ENCODE data around the gene DLG4.

DLG4 gene

DNA sequence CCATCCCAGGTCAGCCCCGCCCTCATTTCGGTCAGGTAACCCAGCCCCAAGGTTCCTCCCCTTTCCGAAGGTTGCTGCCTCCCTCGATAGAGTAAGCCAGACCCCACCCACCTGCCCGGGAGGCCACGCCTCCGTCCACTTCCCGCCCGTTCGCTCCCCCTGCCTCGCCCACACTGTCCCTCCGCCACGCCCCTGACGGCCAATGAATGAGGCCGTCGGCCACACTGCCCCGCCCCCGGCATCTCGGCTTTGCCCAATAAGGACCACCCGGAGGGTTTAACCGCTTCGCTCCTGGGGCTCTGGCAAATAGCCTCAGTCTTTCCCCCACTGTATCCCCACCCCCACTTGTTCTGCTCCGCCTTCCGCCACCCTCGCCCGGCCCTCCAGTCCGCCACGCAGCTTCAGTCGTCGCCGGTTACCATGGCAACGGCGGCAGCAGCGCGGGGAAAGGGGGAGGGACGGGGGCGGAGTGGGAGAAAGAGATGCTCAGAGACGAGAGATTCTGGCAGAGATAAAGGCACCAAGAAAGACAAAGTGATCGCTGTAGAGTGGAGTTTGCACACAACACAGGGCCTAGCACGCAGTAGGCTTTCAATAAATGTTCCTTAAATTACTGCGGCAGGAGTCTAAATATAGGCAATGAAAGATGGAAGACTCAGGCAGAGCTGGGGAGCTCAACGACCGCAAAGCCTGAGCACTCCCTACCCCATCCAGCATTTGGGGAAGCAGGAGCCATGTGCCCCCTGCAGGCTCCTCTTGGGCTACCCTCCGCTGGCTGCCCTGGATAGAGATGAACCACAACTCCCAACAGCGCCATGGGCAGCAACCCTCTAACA lies 5.1 kb downstream of the DLG4 start:
- peak; percentile 98 to 99 for DNase-seq (ENCODE audit: low read depth in 2 of 2)

DNA sequence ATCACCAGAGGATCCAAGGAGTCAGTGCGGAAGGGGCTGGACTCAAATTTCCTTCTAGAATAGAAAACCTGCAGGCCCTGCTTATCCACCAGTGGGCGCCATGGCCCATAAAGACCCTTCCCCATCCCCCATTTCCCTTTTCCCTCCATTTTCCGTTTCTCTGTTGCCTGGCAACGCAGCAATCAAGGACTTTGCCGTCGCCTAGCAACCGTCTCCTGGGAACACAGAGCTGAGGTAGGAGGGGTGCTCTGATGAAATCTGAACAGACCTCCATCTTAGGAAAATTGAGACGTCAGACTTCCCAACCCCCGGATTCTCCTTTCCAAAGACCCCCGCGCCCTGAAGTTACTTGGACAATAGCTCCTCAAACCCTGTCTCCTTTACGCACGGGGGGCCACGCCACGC lies 5.7 kb downstream of the DLG4 start:
- no peak for DNase-seq (ENCODE audit: low read depth in 2 of 2)

DNA sequence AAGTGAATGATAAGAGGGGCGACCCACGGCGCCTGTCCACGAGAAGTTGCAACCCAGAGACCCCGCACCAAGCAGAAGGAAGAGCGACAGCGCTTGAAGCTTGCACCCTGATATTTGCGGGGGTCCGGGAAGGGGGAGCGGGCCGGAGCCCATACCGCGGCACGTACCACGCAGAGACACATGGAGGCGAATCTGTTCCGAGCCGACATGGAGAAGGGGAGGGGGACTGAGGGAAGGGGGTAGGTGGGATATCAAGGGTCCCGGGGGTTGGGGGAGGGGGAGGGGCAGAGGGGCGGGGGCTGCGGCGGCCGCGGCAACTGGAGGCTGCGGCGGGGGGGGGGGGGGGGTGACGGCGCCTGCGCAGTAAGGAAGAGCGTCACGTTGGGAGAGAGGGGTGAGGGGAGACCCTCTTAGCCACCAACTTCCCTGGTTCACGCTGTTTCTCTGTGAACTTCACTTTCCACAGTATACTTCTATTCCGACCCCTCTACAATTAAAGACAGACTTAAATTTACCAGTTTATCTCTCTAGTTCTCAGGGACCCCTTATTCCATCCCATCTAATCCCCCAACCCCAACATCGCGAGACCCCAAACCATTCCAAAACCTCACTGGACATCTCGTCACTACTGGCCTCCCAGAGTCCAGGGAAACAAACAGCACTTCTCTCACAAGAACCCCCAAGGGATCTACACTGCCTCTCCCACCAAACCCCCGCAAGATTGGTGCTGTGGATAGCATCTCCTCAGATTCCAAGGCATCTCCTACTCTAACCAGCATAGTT lies 8.0 kb downstream of the DLG4 start:
- no peak for DNase-seq (ENCODE audit: low read depth in 2 of 2)

DNA sequence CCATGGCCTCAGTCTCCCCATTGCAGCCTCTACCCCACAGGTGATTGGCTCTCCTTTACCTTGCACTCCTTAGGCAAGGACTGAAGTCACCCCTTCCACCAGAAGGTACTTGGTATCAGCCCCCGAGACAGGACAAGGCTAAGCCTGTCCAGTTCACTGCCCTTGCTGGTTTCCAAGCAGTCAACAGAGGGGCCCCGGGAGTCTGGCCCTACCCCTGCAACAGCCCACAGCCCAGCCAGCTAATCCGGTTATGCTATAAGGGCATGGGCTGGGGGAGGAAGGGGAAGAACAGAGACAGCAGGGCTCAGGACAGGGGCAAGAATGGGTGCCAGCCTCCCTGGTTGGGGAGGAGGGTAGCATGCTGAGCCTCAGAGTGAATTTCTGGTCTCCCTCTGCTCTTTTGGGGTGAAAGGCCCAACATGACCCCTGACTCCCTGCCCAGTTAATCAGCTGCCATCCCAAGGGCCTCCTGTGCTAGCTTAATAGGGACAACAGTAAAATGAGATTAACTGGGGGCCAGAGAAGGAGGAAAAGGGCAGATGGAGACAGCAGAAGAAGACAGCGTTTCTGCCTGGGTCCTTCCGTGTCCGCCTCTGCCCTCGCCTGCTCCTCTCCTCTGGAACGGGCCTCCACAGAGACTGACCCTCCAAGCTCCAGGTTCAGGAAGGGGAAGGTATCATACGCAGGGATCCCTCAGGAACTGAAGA lies 10.7 kb downstream of the DLG4 start:
- DNase-seq (ENCODE audit: low read depth in 2 of 2), result no peak

DNA sequence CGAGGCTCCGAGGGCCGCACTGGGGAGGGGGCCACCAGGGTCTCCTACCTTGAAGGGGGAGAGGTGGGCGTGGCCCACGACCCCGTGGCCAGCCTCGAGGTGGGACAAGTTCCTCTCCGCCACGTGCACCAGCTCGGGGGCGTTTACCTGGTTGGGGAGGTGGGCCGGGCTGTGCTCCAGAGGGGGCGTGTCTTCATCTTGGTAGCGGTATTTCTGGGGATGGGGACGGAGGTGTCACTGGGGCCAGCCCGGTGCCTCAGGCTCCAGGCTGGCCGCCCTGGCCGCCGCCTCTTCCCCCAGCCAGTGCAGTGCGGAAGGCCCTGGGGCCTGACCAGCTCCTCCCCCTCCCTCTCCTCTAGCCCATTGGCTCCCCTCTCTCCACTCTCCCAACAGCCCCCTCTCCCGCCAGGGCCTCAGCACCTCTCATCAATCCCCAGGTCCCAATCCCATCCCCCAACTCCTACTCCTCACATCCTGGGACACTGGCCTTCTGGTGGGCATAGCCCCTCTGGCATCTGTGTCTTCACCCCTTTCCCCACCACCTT lies 11.5 kb downstream of the DLG4 start:
- DNase-seq (ENCODE audit: low read depth in 2 of 2), result no peak

DNA sequence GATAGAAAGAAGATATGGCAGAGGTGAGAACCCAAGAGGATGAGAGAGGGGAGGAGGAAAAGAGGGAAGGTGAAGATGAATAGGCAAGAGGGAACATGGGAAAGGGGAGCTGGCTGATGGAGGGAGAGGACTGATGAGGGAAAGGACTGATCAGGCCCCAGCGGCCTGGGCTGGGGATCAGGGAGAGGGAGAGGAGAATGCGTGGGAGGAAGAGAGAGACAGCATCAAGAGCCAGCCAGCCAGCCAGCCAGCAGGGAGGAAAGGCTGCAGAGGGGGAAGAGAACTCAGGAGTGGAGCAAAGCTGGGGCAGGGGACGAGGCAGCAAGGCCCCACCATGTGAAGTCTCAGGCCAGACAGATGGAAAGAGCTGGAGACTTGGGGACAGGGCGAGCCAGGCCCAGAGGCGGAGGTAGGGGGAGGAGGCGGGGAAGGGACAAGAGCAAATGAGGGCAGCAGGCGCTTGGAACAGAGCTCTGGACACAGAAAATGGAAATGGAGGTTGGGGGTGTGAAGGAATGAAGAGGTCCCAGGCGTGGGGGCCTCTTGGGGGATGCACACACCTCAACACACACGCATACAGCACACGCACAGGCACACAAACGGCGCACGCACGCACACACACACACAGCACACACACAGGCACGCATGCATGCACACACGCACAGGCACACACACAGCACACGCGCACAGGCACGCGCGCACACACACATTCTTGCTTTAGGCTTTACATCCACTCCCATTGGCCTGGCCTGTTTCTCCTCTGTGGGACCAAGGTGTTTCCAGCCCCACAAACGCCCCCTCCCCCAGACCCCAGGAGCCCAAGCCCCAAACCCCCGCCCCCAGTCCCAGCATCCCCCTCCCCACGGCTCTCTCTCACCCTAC lies 12.3 kb downstream of the DLG4 start:
- DNase-seq (ENCODE audit: low read depth in 2 of 2), result no peak

DNA sequence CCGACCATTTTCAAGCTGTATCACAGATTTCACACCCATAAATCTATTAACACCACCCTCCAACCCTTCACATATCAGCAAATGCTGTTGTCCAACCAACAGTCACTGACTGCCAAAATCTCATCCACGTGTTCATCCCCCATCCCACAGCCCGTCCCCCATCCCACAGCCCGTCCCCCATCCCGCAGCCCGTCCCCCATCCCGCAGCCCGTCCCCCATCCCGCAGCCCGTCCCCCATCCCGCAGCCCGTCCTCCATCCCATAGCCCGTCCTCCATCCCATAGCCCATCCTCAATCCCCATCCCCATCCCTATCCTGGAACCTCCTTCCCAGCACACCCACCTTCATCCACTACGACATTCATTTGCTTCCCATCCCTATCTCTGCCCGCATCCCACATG lies 14.1 kb downstream of the DLG4 start:
- no peak for DNase-seq (ENCODE audit: low read depth in 2 of 2)

DNA sequence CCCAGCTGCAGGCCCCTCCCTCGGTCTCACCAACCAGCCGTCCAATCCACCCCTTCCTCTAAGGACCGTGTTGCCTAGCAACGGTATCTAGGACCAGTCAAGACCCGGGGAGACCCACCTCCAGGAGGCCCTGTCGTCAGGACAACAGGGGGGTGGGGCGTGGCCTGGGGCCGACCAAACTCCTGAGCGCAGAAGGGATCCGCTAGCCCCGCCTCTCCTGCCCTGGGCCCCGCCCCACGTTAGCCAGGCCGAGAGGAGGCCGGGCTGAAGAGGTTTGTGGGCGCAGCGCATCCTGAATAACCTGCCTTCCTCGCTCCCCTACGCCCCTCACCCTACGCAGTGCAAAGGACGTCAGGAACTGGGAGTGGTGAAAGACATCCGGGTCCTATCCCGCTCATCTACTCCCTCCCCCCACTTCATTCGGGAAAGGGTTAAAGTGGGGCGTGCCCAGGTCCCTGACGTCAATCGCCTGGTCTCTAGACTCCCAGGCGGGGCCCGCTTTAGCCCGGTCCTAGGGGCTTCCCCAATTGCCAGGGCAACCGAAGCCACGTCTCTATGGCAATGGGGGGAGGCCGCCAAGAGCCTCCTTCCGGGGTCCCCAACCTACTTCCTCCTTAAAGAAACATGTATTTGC lies 14.7 kb downstream of the DLG4 start:
- DNase-seq (ENCODE audit: low read depth in 2 of 2), result peak; percentile 76 to 86

DNA sequence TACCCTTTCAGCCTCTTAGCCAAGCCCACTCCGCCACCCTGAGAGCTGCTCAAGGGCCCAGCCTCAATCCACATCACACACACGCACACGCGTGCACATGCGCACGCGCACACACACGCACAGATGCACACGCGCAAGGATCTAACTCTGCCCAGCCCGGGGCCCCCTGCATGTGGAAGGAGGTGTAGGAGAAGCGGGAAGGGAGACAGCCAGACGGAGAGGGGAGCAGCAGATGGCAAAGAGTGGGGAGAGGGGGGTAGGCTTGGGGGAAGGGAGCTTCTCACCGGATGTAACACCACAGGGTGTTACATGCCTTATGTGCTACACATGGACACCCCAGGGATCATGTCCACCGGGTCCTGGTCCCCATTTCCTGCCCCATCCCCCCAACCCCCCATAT lies 15.3 kb downstream of the DLG4 start:
- no peak for DNase-seq (ENCODE audit: low read depth in 2 of 2)

DNA sequence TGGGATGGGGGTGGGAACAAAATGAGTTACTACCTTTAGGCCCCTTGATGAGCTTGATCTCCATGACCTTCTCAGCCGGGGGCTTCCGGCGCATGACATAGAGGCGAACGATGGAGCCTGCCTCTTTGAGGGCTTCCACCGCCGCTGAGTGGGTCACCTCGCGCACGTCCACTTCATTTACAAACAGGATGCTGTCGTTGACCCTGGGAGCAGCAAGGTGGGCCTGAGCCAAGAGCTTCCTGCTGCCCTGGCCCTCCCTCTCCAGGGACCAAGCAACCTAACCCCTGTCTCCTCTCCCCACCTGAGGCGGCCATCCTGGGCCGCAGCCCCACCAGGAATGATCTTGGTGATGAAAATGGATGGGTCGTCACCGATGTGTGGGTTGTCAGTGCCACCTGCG lies 16.2 kb downstream of the DLG4 start:
- no peak for DNase-seq (ENCODE audit: low read depth in 2 of 2)

DNA sequence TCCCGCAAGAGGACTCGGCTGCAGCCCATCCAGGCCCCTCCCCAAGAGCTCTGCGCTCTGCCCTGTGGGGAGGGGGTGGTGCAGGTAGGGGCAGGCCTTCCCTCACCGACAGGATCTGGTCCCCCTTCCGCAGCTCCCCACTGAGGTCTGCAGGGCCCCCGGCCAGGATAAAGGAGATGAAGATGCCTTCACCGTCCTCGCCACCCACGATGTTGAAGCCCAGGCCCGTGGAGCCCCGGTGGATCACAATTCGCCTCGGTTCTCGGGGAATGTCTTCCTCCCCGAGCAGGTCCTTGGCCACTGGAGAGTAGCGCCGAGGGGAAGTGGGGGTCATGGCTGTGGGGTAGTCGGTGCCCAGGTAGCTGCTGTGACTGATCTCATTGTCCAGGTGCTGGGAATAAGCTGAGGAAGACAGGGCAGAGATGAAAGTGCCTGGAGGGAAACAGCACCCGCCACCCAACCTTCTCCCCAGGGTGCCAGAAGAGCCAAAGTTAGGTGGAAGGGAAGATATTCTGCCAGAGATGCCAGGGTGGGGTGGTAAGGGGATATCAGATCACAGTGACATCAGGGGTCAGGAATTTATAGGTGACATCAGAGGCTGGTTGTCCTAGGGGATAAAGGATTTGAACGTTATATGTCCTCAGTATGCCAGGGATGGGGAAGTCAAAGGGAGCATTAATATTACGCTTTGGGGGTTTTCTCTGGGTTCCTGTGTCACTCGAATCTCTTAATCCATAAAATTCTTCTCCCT lies 22.8 kb downstream of the DLG4 start:
- no peak for DNase-seq (ENCODE audit: low read depth in 2 of 2)

DNA sequence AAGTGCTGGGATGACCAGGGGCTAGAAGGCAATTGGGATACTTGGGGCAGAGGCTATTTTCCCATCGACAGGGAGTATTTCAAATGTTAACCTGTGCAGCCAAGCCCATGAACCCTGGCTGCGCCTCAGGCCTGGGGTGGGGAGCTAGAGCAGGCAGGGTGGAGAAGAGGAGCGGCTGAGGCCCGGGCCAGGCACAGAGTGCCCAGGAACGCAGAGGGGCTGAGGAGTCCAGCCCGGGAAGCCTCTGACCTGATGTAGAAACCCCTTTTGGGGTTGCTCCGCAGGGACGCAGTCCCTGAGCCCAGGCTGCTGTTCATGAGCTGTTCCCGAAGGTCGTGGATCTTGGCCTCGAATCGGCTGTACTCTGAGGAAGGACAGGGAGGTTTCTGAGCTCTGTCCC lies 23.7 kb downstream of the DLG4 start:
- DNase-seq (ENCODE audit: low read depth in 2 of 2), result no peak

DNA sequence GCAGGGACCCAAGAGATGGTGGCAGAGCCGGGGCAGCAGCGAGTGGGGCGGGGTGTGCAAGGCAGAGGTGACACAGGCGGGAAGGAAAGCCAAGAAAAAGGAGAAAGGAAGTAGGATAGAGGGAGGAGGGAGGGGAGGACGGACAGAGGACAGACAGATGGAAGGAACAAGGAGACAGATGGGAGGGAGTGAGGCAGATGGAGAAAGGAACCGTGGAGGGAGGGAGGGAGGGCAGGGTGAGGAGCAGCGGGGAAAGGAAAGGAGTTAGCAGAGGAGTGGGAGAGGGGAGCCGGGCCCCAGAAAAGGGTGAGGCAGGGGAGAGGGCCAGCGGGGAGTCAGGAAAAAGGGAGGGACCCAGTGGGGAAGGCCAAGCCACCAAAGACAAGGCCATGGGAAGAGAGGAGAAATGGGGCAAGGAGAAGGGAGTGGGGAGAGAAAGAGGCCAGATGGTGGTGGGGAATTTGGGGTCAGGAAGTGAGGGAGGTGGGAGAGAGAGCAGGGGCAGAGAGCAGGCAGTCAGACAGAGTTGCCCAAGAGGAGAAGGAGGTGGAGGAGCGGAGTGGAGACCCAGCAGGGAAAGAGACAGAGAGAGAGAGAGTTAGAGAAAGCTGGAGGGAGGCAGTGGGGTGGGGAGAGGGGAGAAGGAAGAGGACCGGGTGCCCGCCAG lies 27.2 kb downstream of the DLG4 start:
- no peak for DNase-seq (ENCODE audit: low read depth in 2 of 2)

DNA sequence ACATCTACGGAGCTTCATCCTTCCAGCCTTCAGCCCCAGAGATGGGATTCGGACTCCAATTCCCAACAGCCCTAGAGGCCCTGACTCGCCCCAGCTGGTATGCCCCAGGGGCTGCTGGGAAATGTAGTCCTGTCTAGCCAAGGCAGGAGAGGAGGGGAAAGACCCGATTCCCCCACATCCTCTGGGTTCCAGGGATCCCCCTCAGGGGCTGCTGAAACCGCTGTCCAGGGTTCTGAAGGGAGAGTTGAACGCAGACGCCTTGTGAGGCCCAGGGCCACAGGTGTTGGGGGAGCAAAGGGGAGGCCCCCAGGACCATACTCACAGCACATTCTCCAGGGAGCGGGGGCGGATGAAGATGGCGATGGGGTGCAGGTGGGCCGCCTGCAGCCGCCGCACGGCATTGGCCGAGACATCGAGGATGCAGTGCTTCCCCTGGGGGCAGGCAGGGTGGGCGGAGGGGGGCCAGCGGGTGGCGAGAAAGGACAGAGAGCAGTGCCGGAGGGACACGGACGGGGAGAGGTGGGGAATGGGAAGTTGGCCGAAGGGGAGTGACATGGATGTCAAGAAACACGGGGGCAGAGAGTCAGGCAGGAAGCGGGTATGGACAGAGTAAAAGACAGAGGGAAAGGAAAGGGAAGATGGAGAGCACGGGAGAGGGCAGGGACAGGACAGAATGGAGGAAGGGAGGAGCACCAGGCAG lies 27.9 kb downstream of the DLG4 start:
- no peak for DNase-seq (ENCODE audit: low read depth in 2 of 2)

DNA sequence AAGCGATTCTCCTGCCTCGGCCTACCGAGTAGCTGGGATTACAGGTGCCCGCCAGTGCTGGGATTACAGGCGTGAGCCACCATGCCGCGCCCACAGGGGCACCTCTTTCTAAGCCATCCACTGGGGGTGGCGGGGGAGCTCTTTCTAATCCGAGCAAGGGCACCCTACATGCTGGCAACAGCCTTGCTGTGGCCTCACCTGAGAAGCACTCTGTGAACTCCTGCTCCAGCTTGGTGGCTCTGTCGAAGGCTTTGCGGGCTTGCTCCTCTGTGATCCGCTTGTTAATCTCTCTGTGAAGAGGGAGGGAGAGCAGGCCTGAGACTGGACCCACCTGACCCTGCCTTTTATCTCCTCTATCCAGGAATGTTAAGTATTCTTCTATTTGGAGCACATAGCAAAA lies 28.6 kb downstream of the DLG4 start:
- DNase-seq (ENCODE audit: low read depth in 2 of 2), result no peak

DNA sequence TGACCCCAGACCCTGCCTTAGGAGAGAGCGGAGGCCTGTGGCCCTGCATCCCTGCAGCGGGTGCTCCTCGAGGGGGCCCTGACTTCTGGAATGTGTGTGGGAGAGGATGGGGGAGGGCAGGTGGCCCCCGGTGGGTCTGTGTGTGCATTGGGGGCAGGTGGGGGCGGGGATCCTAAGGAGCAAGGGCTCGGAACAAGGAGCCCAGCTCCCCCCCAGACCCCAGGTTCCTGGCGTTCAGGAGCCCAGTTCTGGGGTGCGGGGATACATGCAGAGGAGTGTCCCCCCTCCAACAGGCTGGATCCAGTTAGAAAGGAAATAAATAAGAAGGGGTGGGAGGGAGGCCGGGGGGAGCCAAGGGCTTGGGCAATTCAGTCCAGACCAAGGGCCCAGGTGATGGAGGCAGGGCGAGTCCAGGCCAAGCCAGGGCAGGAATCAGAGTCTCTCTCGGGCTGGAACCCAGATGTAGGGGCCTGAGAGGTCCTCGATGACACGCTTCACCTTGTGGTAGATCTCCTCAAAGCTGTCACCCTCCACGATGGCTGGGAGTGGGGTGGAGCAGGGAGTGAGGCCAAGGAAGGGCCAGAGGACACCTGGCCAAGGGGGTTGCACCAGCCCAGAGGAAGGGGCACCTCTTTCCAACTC lies 29.2 kb downstream of the DLG4 start:
- no peak for DNase-seq (ENCODE audit: low read depth in 2 of 2)

DNA sequence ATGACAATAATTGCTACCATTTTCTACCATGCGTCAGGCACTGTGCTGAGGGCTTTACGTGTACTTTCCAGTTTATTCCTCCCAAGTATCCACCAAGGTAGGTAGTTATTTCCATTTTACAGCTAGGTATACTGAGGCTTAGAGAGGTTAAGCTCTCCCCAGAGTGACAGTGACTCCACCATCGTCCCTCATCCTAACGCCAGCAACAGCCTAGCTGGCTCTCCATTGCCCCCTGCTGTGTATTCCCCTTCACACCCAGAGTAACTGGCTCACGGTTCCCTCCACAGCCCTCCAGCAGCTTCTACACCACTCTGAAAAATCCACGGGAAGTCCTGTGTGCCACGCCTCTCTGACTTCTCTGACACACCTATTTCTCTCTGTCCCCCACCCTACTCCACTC lies 33.4 kb downstream of the DLG4 start:
- no peak for DNase-seq (ENCODE audit: low read depth in 2 of 2)

DNA sequence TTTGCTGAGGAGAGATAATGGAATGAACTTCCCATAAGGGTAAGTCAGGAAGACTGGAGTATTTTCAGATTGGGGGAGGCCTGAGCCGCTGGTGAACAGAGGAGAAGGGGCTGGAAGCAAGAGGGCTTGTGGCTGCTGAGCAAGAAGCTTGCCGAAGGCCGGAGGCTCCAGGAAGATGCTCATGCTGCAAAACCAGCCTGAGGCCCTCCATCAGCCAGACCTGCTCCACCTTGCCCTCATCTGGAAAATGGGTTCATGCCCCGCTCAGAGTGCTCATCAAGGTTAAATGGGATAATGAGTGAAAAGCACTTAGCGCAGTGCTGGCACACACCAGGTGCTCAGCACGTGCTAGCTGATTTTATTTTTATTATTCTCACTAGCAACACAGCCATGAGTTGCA lies 35.0 kb downstream of the DLG4 start:
- no peak for DNase-seq (ENCODE audit: low read depth in 2 of 2)
